Measurements from ENCODE around the gene DNAAF1.

DNA sequence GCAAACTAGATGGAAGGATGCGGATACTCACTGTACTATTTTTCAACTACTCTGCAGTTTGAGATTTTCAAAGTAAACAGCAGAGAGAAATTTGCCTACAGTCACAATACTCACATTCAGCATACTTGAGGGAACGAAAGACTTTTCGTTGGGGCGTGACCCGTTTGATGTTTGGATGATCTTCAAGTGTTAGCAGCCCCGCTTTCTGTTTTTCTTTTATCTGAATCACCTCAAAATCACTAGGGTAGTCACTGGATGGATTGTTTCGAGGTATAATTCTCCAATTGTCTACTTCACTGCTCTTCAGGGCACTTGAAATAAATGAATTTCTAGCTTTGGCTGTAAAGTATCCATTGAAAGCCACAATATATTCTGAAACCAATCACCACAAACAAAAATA is 46.2 kb upstream of the DNAAF1 start:
- TF ChIP-seq POLR2A (IDR thresholded peaks at IDR 0.05; ENCODE audit: low read depth, low read length) (no peak), POLR2AphosphoS5 (IDR thresholded peaks at IDR 0.05; ENCODE audit: low read depth, low read length) (no peak), SPI1 (IDR thresholded peaks at IDR 0.05; ENCODE audit: low read depth, low read length) (no peak), TAF1 (IDR thresholded peaks at IDR 0.05; ENCODE audit: low read depth, low read length) (no peak)
